ENCODE data around the gene PRICKLE4.

GRCh38 chr6:41763470-41763869, 17.1 kb upstream of the PRICKLE4 start:
- TF ChIP-seq CTCF (conservative IDR thresholded peaks at IDR 0.05; ENCODE audit: low read length) (no peak), EZH2phosphoT487 (IDR thresholded peaks at IDR 0.05; ENCODE audit: borderline replicate concordance, low read depth, low read length) (no peak)

Measured in OCI-LY7 (cell line).